GM19328 (cell line): ENCODE results near the gene ZNF205.
A peak's percentile ranks its signal among the peaks of the same experiment; 100 is the strongest.

Experiments used
- ATAC-seq: cut with Tn5 transposase; IDR thresholded peaks from one replicate; pipeline ENCODE4 v1.9.1; 2021; ENCODE audit warnings: mild to moderate bottlenecking, moderate library complexity; ENCODE audit not compliant: unreplicated experiment

Gene ZNF205

GRCh38 chr16:3084969-3085670, 27.3 kb upstream of the ZNF205 start:
- ATAC-seq: no peak

DNA sequence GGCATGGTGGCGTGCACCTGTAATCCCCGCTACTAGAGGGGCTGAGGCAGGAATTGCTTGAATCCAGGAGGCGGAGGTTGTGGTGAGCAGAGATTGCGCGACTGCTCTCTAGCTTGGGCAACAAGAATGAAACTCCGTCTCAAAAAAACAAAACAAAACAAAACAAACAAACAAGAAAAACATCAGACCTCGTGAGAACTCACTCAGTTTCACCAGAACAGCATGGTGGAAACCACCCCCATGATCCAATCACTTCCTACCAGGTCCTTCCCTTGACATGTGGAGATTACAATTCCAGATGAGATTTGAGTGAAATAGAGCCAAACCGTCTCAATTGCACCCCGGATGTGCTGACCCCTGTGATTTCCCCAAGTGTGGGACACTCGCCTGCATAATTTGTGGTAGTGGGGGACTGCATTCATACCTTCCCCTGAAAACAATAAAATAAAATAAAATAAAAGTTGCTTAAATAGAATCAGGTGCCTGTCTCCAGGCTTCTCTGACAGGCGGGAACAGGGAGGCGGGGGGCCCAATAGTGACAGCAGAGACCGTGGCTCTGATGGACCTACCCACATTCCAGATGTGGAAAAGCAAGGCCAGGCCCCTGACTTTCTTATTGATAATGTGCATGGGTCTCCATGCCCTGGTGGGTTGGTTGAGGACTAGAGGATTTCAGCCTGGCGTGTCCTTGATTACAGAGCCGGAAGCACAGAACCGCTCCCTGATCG, 26.4 kb upstream of the ZNF205 start:
- no peak for ATAC-seq

DNA sequence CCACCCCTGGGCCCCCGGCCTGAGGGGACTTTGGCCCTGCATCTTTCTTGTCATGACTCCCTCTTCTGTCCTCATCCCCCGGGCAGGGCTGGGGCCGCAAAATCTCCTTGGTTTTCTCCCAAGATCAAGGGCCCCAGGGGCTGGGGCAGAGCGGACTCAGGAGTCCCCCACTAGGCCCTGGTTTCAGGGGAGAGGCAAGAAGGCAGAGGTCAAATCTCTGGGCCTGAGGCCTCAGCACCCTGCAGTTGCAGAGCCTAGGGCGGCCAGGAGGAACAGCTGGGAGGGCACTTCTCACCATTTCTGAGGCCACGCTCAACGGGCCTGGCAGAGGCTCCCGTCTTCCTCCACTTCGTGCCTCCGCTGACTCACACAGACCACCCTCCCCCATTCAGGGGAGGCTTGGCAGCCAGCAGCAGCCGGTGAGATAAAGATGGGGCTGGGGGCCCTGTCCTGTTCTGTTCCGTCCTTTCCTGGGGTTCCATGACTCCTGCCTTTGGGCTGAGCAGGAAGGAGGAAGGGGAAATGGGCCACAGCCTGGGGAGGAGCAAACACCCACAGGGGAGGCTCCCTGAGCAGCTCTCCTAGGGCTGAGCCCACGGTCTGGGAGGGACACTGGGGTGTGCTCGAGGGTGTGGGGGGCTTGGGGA, 25.7 kb upstream of the ZNF205 start:
- no peak for ATAC-seq

- no peak for ATAC-seq
These were observed 24.8 kb upstream of the ZNF205 start for GRCh38 chr16:3087243-3088235.

DNA sequence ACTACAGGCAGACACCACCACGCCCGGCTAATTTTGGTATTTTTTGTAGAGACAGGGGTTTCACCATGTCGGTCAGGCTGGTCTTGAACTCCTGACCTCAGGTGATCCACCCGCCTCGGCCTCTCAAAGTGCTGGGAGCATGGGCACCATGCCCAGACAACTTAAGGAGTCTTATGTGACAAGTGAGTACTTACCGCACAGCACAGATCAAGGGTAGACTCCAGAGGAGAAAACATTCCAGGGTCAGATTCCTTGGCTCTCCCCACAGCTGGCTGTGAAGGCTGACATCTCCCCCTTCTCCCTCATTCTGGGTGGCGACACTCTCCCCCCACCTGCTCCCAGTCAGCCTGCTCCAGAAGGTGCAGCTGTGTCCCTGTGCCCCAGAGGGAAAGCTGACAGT, 23.9 kb upstream of the ZNF205 start:
- ATAC-seq: no peak

DNA sequence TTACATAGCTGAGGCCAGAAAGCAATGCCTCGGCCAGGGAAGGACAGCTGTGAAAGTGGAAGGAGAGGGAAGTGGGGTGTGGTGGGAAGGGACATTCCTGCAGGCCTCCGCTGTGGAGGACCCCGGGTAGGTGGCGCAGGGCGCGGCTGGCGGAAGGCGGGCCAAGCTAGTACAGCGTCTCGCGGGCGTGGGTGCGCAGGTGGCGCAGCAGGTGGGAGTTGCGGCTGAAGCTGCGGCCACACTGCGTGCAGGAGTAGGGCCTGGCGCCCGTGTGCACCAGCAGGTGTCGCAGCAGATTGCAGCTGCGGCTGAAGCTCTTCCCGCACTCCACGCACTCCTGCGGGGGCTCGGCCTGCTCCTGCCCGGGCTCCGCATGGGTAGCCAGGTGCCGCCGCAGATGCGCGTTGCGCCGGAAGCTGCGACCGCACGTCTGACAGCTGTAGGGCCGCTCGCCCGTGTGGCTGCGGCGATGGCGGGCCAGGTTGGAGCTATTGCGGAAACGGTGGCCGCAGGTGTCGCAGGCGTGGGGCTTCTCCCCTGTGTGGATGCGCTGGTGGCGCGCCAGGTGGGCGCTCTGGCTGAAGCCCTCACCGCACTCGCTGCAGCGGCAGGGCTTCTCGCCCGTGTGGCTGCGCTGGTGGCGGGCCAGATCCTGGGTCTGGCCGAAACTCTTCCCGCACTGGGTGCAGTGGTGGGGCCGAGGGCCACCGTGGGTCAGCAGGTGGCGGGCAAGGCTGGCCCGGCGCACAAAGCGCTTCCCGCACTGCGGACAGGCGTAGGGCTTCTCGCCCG, 23.3 kb upstream of the ZNF205 start:
- ATAC-seq: no peak

GRCh38 chr16:3089717-3090592, 22.4 kb upstream of the ZNF205 start:
- ATAC-seq: no peak

DNA sequence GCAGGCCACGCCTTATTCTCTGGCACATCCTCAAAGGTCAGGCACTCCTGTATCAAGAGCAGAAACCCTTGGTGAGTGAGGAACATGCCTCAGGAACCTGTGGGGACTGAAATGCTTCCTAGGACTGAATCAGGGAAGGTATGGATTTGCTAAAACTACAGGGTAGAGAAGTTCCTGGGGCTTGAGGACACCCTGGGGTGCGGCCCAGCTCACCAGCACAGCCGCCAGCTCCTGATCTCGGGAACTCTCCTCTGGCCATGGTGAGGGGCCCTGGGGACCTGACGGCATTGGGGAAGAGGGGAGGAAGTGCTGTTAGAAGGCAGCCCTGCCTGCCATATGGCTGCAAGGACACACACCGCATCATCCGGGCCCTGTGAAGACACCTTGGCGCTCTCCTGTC, 20.8 kb upstream of the ZNF205 start:
- ATAC-seq: no peak

DNA sequence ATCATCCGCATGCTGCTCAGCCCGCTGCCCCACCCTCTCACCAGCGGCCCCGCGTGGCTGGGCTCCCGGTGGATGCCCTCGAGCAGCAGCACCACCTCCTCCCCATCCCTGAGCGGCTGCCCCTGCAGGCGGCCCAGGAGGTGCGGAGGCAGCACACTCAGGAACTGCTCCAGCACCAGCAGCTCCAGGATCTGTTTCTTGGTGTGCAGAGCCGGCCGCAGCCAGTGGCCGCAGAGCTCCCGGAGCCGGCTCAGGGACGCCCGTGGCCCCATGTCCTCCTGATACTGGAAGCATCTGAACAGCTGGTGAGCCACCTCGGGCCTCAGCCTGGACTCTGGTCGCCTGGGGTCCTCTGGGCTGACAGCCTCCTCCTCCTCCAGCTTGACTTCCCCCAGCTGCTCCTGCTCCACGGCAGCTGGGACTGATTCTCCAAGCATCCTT, 19.9 kb upstream of the ZNF205 start:
- ATAC-seq: no peak

DNA sequence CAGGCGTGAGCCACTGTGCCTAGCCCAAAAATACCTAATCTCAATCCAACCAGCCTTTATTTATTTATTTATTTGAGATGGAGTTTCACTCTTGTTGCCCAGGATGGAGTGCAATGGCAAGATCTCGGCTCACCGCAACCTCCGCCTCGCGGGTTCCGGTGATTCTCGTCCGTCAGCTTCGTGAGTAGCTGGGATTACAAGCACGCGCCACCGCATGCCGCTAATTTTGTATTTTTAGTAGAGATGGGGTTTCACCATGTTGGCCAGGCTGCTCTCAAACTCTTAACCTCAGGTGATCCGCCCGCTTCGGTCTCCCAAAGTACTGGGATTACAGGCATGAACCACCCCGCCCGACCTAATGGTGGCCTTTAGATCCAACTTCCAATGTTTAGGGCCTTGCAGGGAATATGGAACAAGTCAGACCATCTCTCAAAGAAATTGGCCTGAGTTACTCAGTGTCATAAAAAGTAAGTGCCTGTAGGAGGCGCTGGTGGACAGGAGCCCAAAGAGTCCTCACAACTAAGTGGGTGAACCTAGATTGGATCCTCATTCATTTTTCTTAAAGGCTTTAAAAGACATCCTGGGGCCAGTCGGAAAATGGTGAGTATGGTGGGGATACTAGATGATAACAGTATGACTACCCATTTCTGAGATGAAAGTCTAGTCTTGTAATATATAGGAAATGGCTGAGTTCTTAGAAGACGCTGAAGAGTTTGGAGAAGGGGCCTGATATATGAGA, 17.9 kb upstream of the ZNF205 start:
- ATAC-seq: no peak

DNA sequence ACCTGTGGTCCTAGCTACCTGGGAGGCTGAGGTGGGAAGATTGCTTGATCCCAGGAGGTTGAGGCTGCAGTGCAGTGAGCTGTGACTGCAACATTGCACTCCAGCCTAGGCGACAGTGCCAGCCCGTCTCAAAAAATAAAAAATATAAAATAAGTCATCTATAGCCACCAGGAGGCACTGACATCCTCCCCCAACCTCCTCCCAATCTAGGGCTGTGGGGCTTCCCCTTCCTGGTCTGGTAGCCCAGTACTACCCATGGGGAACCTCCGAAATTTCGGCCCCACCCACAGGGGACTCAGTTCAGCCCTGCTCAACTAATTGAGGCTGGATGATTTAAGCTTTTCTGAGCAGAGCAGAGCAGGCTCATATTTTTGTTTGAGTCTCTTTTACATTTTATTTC, 16.5 kb upstream of the ZNF205 start:
- peak; percentile 63 for ATAC-seq

- ATAC-seq: no peak
These were observed 16.0 kb upstream of the ZNF205 start for GRCh38 chr16:3096362-3096761.

DNA sequence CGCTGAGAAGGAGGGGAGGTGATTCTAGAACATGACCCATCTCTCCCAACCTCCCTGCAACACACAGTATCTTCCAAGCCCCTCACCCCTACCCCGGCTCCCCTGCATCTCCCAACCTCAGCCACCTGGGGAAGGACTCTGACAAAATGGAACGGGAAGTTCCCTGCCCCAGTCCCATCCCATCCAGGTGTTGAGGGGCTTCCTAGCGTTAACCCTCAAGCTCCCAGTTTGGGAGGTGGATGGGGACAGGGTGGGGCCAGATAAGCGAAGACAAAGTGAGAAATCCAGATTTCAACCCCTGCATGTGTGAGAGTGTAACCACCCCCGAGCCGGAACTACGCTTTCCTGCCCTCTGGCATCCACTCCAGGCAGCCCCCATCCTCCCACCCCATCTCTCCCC, 15.1 kb upstream of the ZNF205 start:
- ATAC-seq: no peak

DNA sequence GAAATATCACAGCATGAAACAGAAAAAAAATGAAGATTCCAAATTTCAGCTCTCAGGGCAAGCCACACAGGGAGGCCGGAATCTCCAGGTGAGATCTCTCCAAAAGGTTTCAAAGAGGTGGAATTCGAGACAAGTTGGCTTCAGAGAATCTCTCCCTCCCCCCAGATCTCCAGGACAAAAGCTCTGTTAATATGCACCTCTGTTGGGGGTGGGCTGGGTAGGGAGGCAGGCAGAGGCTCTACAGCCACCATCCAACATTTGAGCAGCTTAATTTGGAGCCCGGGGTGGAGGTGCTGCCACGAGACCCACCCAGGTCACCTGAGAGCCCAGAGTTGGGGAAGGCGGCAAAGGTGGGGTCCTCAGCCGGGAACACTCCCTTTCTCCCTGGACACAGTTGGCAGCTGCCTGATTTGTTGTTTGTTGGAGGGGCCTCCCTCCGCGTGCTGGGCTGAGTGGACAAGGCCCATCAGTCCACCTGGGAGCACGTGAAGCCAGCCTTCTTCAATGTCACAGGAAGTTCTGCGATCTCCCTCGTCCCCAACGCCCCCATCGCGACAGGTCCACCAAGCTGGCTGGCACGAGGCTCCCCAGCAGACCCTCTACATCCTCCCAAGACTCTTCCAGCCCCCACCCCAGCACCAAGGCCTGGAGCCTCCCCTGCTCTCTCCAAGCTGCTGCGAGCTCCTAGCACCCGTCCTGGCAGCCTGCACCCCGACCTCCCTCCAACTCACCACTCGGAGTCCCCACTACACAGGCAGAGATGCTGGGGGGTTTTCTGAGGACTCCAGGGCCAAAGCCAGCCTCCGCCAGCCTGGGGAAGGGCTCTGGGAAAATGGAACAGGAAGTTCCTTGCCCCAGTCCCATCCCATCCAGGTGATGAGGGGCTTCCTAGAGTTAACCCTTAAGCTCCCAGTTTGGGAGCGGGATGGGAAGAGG, 13.7 kb upstream of the ZNF205 start, which contains the start of gene ZSCAN10:
TSS of gene ZSCAN10 (minus strand) at position 836 of the 936 bp plus-strand sequence. CDS start 6,357 bp downstream, outside the sequence.
- ATAC-seq: no peak

DNA sequence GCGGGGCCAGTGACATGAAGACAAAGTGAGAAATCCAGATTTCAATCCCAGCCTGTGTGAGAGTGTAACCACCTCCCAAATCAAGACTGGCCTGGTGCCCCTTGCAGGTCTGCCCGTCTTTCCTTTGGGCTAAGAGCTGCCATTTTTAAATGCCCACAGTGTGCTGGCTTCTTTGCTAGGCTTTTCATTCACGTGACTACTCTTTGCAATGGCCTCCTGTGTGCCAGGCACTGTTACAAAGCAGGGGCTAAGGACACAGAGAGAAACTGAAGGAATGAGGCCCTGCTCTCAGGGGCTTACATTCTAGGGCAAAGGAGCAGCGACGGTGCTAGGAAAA, 13.0 kb upstream of the ZNF205 start:
- ATAC-seq: no peak

DNA sequence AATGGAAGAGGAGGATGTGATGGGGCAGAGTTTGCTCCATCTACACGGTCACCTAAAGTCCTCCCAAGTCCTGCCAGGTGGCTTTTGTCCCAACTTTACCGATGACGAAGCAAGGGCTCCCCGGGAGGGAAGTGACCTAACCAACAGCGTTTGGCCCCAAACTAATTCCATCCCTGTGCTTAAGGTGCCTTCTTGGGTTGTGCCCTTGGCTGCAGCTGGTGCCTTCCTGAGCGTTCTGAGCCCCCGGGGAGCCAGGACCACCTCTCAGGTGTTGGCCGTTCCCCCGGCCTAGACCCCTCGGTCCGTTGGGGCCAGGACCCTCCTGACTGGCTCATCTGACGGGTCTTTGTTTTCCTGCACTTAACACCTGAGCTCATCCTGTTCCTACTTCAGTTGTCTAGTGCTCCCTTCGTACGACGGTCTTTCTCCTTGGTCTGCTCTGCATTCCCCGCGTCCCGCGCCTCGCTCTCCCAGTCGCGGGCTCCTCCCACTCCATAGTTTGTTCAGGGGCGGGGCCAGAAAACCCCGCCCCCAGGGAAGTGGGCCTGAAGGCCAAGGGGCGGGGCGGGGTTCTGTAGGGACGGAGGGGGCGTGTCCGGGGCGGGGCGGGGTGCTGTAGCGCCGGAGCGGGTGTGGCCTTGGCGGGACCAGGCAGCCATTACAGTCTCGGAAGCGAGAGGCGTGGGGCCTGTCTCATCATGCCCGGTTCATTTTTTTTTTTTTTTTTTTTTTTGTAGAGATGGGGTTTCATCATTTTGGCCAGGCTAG, 12.5 kb upstream of the ZNF205 start:
- no peak for ATAC-seq
